ENCODE results near the gene SPATA22. TPM values are rescaled to one million over a fixed set of nuclear protein-coding genes. Genes with fewer than 3 reads are reported as not detected.

The SPATA22 gene
- total RNA-seq (2022; extraction: Qiagen RNA extraction; ENCODE audit: low read depth), result not detected in 5 replicates

GRCh38 chr17:3471599-3471998 lies at the start of gene SPATA22:
TSS of gene SPATA22 (minus strand) at chr17:3471819. CDS start at chr17:3469325, 2,494 bp downstream.

GRCh38 chr17:3475812-3476610 lies 4.4 kb upstream of the SPATA22 start, which contains the start of gene ASPA:
TSS of gene ASPA (plus strand) at chr17:3475997. CDS start at chr17:3476160, 163 bp downstream.

GRCh38 chr17:3433741-3434140 lies 37.9 kb downstream of the SPATA22 start, which contains the start of gene OR1E2:
TSS of gene OR1E2 (minus strand) at chr17:3433841. CDS start at chr17:3433841, 0 bp downstream.

GRCh38 chr17:3411070-3411469 lies 60.5 kb downstream of the SPATA22 start, which contains the start of gene OR3A3:
TSS of gene OR3A3 (plus strand) at chr17:3411370.

GRCh38 chr17:3398310-3398709 lies 73.3 kb downstream of the SPATA22 start, which contains the start of gene OR1E1:
TSS of gene OR1E1 (minus strand) at chr17:3398410. CDS start at chr17:3398410, 0 bp downstream.

Other genes with a start within 250 kb of the SPATA22 start
- not detected in 5 replicates for gene OR3A1, start 173.5 kb downstream of the SPATA22 start, total RNA-seq (2022; extraction: Qiagen RNA extraction; ENCODE audit: low read depth)
- gene OR3A2, start 85.5 kb downstream of the SPATA22 start, total RNA-seq (2022; extraction: Qiagen RNA extraction; ENCODE audit: low read depth), result not detected in 5 replicates
- not detected in 5 replicates for gene OR1E1, start 73.4 kb downstream of the SPATA22 start, total RNA-seq (2022; extraction: Qiagen RNA extraction; ENCODE audit: low read depth)
- not detected in 5 replicates for gene OR3A3, start 60.4 kb downstream of the SPATA22 start, total RNA-seq (2022; extraction: Qiagen RNA extraction; ENCODE audit: low read depth)
- gene OR1E2, start 38.0 kb downstream of the SPATA22 start, total RNA-seq (2022; extraction: Qiagen RNA extraction; ENCODE audit: low read depth), result not detected in 5 replicates
- not detected in 5 replicates for gene ASPA, start 4.2 kb upstream of the SPATA22 start, total RNA-seq (2022; extraction: Qiagen RNA extraction; ENCODE audit: low read depth)
- 0.25 to 0.37 TPM (median 0.29 TPM) in 5 replicates for gene TRPV3, start 86.0 kb upstream of the SPATA22 start, total RNA-seq (2022; extraction: Qiagen RNA extraction; ENCODE audit: low read depth)
- gene TRPV1, start 137.6 kb upstream of the SPATA22 start, total RNA-seq (2022; extraction: Qiagen RNA extraction; ENCODE audit: low read depth), result 3.9 to 5.0 TPM (median 4.1 TPM) in 5 replicates
- 13.3 to 17.9 TPM (median 16.1 TPM) in 5 replicates for gene SHPK, start 164.4 kb upstream of the SPATA22 start, total RNA-seq (2022; extraction: Qiagen RNA extraction; ENCODE audit: low read depth)
- 11.7 to 14.5 TPM (median 12.8 TPM) in 5 replicates for gene CTNS, start 164.9 kb upstream of the SPATA22 start, total RNA-seq (2022; extraction: Qiagen RNA extraction; ENCODE audit: low read depth)
- gene TAX1BP3, start 196.8 kb upstream of the SPATA22 start, total RNA-seq (2022; extraction: Qiagen RNA extraction; ENCODE audit: low read depth), result 289 to 350 TPM (median 334 TPM) in 5 replicates
- gene EMC6, start 197.0 kb upstream of the SPATA22 start, total RNA-seq (2022; extraction: Qiagen RNA extraction; ENCODE audit: low read depth), result 139 to 167 TPM (median 157 TPM) in 5 replicates
- gene P2RX5, start 224.3 kb upstream of the SPATA22 start, total RNA-seq (2022; extraction: Qiagen RNA extraction; ENCODE audit: low read depth), result 19.1 to 27.4 TPM (median 24.0 TPM) in 5 replicates